ENCODE data around the gene TMEM87B.

The TMEM87B gene

DNA sequence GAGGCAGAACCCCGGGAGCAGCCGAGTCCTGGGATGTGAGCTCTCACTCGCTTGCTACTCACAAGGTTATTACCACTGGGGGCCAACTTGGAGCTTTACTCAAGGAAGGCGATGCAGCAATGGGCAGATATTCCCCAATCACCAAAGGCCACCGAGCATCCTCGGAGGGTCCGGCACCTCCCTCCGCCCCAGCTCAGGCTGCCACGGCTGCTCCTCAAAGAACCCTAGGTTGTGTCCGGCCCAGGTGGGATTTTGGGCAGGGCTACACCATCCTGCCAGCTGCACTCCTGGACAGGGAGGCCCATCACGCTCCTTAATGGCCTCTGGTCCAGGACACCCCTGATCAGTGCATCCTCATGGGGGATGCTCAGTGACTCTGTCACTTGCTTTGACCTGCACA, 107.9 kb downstream of the TMEM87B start:
- TF ChIP-seq, protein P1, sequence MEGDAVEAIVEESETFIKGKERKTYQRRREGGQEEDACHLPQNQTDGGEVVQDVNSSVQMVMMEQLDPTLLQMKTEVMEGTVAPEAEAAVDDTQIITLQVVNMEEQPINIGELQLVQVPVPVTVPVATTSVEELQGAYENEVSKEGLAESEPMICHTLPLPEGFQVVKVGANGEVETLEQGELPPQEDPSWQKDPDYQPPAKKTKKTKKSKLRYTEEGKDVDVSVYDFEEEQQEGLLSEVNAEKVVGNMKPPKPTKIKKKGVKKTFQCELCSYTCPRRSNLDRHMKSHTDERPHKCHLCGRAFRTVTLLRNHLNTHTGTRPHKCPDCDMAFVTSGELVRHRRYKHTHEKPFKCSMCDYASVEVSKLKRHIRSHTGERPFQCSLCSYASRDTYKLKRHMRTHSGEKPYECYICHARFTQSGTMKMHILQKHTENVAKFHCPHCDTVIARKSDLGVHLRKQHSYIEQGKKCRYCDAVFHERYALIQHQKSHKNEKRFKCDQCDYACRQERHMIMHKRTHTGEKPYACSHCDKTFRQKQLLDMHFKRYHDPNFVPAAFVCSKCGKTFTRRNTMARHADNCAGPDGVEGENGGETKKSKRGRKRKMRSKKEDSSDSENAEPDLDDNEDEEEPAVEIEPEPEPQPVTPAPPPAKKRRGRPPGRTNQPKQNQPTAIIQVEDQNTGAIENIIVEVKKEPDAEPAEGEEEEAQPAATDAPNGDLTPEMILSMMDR (IDR thresholded peaks at IDR 0.05; ENCODE audit: low read depth, low read length): no peak
- no peak overlapping the region for H3K4me3 ChIP-seq (ENCODE audit: low read depth, low read length)

DNA sequence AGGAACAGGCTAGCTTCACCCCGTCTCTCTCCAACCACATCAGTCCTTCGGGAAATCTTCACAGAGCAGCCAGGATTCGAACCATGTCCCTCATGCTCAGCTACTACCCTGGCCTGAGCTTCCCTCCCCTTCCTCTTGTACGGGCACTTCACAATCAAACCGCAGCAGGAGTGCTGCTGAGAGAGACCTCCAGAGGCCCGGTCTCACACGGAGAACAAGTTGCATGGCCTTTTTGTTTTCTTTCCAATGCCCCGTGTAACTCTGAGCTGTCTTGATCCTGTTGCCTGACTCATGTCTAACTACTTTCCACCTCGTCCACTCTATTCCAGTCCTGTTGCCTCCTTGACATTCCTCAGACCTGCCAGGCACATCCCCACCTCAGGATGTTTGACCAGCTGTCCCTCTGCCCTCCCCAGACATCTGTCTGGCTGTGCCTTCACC, 108.5 kb downstream of the TMEM87B start:
- TF ChIP-seq, protein P1 (IDR thresholded peaks at IDR 0.05; ENCODE audit: low read depth, low read length): no peak
- H3K4me3 ChIP-seq (ENCODE audit: low read depth, low read length): no peak overlapping the region

DNA sequence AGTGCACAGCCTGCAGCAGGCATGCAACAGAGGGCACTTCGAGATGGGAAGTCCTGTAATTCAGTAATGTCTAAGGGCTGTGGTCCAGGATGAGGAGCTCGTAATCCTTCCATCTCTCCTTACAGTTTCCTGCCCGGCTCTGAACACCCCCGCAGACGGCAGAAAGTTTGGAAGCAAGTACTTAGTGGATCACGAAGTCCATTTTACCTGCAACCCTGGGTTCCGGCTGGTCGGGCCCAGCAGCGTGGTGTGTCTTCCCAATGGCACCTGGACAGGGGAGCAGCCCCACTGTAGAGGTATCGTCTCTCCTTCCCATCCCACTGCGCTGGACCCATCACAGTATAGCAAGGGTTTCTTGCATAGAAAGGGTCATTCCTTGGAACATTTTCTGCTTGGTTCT, 109.8 kb downstream of the TMEM87B start:
- TF ChIP-seq, protein P1 (IDR thresholded peaks at IDR 0.05; ENCODE audit: low read depth, low read length): no peak
- H3K4me3 ChIP-seq (ENCODE audit: low read depth, low read length): no peak overlapping the region

DNA sequence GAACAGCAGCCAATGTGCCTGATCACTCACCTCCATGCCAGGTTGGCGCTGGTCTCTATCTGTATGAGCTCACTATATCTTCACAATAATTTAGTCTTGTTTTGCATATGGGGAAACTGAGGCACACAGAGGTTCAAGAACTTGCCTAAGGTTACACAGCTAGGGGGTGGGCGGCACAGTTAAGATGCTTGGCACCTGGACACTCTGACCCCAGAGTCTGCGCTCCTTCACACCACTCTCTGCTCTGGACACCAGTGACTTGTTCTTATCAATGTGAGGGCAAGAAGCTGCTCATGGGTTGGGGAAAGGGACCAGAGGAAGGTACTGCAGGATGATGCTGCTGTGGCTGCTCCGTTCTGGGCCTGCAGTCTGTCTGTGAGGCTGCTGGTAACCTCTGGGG, 110.2 kb downstream of the TMEM87B start:
- H3K4me3 ChIP-seq (ENCODE audit: low read depth, low read length): no peak overlapping the region
- TF ChIP-seq, protein P1 (IDR thresholded peaks at IDR 0.05; ENCODE audit: low read depth, low read length): no peak

DNA sequence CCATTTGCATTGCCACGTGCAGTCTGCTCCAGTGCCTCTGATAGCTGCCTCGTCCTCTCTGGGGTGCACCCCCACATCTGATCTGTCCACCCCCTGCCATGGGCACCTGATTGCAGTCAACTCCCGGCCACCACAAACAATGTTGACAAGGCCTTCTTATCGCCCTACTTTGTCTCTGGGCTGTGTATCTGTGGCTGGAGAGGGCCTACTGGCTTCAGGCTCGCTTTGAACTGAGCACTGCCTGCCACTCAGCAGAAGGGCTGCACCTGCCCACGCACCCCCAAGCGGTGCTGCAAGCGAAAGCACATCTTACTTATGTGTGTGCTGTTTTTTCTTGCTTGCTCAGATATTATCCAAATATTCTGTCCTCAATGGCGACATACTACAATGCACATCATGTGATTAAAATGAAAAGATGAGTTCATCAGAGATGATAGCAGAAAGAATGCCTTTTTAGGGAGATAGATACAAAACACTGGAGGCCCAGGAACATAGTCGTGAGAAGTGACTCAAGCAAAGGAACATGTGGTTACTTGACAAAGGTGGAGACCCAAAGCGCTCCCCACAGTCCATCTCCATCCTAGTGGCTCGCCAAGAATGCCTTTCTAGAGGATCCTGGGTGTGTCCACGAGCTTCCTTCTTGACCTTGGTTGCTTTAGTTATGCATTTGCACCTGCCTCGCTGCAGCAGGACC, 111.9 kb downstream of the TMEM87B start:
- H3K4me3 ChIP-seq (ENCODE audit: low read depth, low read length): no peak overlapping the region
- TF ChIP-seq, protein P1 (IDR thresholded peaks at IDR 0.05; ENCODE audit: low read depth, low read length): no peak

DNA sequence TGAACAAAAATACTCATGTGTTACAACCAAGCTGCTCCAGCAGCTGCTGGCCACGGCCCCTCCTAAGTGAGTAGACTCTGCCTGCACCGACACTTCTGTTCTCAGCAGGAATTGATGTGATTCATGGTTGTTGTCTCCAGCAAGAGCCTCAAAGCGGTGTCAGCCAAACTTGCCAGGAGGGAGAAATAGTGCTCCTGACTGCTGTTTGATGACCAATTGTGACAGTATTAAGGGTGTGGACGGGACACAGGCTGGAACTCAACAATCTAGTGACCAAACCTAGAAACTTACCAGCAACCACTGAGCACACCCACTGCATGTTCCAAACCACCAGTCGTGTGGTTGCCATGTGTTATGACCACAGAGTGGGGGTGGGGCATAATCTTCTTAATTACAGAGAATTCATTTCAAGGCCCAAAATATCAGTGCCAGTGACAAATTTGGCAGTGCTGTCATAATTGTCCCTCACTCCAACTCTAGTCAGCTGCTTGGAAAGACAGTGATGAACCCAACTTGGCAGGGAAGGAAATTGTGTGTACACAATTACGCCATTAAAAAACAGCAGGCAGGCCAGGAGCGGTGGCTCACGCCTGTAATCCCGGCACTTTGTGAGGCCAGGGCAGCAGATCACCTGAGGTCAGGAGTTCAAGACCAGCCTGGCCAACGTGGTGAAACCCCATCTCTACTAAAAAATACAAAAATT, 113.5 kb downstream of the TMEM87B start:
- TF ChIP-seq, protein P1 (IDR thresholded peaks at IDR 0.05; ENCODE audit: low read depth, low read length): no peak
- no peak overlapping the region for H3K4me3 ChIP-seq (ENCODE audit: low read depth, low read length)
